Stimulated activated CD8-positive, alpha-beta memory T cell treated with anti-CD3 and anti-CD28 coated beads, Interleukin-12 subunit alpha, Interleukin-12 subunit beta, amount 100 ng/mL, for 24 hours (primary cell): ENCODE data around the gene EBLN2.

Experiments used
- DNase-seq: peaks from one replicate; pipeline ENCODE4 v3.0.0-alpha.2; 2020; ENCODE audit errors: extremely low read depth

EBLN2 gene

GRCh38 chr3:73061416-73061815 lies at the start of gene EBLN2:
EBLN2 (plus strand) TSS chr3:73061659; CDS start chr3:73062082, 423 bp downstream.
- no peak for DNase-seq

- no peak for DNase-seq
These were observed 43.2 kb upstream of the EBLN2 start for GRCh38 chr3:73018298-73018697.

- DNase-seq = no peak
These were observed 42.5 kb upstream of the EBLN2 start for GRCh38 chr3:73018790-73019441.

GRCh38 chr3:73021301-73021835 lies 40.1 kb upstream of the EBLN2 start:
- no peak for DNase-seq

GRCh38 chr3:73024836-73025235 lies 36.6 kb upstream of the EBLN2 start:
- DNase-seq = no peak

GRCh38 chr3:73026111-73026759 lies 35.2 kb upstream of the EBLN2 start:
- no peak for DNase-seq

- DNase-seq = no peak
These were observed 34.7 kb upstream of the EBLN2 start for GRCh38 chr3:73026760-73027113.

- no peak for DNase-seq
These were observed 32.7 kb upstream of the EBLN2 start for GRCh38 chr3:73028803-73029202.

- DNase-seq = no peak
These were observed 32.1 kb upstream of the EBLN2 start for GRCh38 chr3:73029321-73029796.

GRCh38 chr3:73030073-73030597 lies 31.3 kb upstream of the EBLN2 start:
- DNase-seq = no peak

GRCh38 chr3:73031573-73032103 lies 29.8 kb upstream of the EBLN2 start:
- DNase-seq = no peak

- no peak for DNase-seq
These were observed 24.5 kb upstream of the EBLN2 start for GRCh38 chr3:73036694-73037591.

GRCh38 chr3:73041537-73041936 lies 19.9 kb upstream of the EBLN2 start:
- no peak for DNase-seq

GRCh38 chr3:73043414-73043813 lies 18.0 kb upstream of the EBLN2 start:
- no peak for DNase-seq

- DNase-seq = no peak
These were observed 16.1 kb upstream of the EBLN2 start for GRCh38 chr3:73045391-73045790.

GRCh38 chr3:73046195-73046594 lies 15.3 kb upstream of the EBLN2 start:
- DNase-seq = no peak

GRCh38 chr3:73049319-73049718 lies 12.1 kb upstream of the EBLN2 start:
- DNase-seq = no peak

GRCh38 chr3:73052857-73053256 lies 8.6 kb upstream of the EBLN2 start:
- no peak for DNase-seq

GRCh38 chr3:73055583-73055982 lies 5.9 kb upstream of the EBLN2 start:
- no peak for DNase-seq

- no peak for DNase-seq
These were observed 5.2 kb upstream of the EBLN2 start for GRCh38 chr3:73056014-73056844.

GRCh38 chr3:73056845-73057150 lies 4.7 kb upstream of the EBLN2 start:
- no peak for DNase-seq
